Hematopoietic multipotent progenitor cell treated with erythropoietin and hydrocortisone succinate and interleukin-3 and kit ligand, for 15 days (in vitro differentiated cells): ENCODE results near the gene TMEM38B.
"Not testable (repeated sequence)": the region's sequence is repeated elsewhere in the genome, so short reads cannot be mapped to it uniquely, and the experiment has no call there.

Experiments used
- DNase-seq: peaks from one replicate; pipeline ENCODE4 v3.0.0-alpha.2; 2015; ENCODE audit warnings: low spot score

The TMEM38B gene

DNA sequence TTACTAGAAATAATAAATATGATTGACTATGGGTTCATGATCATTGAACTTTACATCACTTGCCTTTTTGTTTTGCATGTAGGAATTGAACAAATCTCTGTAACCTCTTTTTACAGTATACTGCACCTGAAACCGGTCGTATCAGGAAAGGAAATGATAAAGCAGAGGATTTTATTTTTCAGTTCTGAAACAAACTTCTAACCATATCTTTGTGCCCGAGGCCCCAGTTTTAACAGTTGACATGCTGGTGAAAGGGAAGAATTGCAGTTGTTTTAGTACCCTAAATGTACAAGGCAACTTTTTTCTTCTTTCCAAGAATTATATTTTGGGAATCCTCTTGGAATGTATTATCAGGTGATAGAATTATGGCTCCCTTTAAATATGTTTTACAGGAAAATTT is 27.8 kb downstream of the TMEM38B start:
- no peak for DNase-seq

DNA sequence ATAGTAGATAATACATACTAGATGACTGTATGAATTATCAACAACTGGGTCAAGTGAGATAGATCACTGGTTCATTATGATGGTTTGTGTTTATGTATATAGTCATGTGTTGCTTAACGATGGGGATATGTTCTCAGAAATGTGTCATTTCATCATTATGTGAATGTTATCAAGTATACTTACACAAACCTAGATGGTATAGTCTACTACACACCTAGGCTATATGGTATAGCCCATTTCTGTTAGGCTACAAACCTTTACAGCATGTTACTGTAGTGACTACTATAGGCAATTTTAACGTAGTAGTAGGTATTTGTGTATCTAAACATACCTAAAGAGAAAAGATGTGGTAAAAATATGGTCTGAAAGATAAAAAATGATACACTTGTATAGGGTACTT is 31.0 kb downstream of the TMEM38B start:
- DNase-seq, result no peak

GRCh38 chr9:105728230-105728629 is 33.9 kb downstream of the TMEM38B start:
- DNase-seq, result not testable (repeated sequence)

GRCh38 chr9:105731420-105731819 is 37.1 kb downstream of the TMEM38B start:
- not testable (repeated sequence) for DNase-seq

DNA sequence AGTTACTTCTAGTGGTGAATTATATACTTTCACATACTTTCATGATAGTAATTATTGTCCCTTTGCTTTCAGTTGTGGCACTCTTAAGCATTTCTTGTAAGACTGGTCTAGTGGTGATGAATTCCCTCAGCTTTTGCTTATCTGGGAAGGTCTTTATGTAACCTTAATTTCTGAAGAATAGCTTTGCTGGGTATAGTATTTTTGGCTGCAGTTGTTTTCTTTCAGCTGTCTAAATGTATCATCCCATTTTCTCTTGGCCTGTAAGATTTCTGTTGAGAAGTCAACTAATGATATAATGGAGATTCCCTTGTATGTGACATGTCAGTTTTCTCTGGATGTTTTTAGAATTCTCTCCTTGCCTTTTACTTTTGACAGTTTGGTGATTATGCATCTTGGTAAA is 41.0 kb downstream of the TMEM38B start:
- no peak for DNase-seq

- no peak for DNase-seq
These were observed 42.9 kb downstream of the TMEM38B start for GRCh38 chr9:105737205-105737604.

DNA sequence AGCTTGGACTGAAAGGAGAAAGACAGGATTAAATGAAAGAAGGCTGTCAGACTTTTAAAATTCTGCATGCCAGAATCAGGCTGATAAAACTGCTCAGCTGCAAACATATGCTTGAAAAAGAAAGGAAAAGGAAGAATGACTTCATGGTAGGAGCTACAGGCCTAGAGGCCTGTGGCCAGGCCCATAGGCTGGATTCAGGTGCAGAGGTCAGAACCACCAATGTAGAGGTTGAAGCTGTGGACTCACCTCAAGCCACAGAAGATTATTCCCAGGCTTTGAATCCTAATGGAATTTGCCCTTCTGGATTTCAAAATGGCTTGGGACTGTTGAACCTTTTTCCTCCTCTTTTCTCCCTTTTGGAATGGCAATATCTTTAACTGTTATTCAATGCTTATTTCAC is 47.7 kb downstream of the TMEM38B start:
- no peak for DNase-seq

GRCh38 chr9:105747325-105747724 is 53.0 kb downstream of the TMEM38B start:
- DNase-seq, result not testable (repeated sequence)

DNA sequence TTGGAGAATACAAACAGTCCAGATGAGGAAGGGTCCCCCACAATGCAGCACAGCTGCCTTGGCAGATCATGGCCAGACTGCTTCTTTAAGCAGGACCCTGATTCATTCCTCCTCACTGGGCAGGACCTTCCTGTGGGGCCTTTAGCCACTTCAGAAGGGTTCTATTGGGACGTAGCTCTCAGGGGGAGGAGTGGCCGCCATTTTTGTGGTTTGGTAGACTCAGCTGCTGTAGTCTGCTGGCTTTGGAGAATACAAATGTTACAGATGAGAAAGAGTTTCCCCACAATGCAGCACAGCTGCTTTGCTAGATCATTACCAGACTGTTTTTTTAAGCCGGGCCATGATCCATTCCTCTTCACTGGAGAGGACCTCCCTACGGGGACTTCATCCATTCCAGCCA is 57.4 kb downstream of the TMEM38B start:
- DNase-seq, result no peak

DNA sequence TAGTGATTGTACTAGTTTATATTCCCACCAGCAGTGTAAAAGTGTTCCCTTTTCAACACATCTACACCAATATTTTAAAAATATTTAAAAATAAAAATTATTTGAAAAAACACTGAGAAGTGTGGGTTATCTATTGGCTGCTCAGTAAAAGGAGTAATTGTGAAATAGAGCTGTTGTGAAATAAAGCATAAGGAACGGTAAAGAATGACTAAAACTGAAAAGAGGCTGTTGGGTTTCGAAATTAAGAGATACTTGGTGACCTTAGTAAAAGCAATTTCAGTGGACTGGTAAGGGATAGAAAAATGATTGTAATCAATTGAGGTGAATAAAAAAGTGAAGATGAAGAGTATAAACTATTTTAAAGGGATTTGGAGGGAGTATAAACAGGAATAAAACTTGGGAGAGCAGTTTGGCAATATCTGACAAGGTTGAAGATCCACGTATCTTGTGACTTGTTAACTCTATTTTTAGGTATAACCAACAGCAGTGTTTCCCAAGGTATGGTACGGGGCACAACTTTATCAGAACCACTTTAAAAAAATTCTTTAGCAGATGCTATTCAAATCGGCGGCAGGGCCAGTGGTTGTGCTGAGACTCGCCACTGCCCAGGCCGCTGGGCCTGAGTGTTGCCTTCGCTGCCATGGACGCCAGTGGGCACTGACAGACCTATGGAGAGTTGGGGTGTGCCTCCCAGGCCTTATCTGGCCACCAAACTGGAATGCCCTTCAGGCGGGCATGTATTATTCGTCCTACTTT is 63.3 kb downstream of the TMEM38B start:
- DNase-seq, result no peak

DNA sequence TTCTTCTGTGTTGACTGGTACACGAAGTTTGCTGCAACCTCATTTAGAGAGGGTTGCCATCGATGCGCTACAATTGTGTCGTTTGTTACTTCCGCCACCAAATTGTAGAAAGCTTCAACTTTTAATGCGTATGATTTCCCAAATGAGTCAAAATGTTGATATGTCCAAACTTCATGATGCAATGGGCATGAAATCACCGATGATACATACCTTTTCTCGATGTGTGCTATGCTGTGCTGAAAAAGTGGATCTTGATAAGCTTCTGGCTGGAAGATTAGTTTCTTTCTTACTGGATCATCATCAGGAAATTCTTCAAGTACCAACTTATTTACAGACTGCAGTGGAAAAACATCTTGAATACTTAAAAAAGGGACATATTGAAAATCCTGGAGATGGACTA is 65.7 kb downstream of the TMEM38B start:
- no peak for DNase-seq

DNA sequence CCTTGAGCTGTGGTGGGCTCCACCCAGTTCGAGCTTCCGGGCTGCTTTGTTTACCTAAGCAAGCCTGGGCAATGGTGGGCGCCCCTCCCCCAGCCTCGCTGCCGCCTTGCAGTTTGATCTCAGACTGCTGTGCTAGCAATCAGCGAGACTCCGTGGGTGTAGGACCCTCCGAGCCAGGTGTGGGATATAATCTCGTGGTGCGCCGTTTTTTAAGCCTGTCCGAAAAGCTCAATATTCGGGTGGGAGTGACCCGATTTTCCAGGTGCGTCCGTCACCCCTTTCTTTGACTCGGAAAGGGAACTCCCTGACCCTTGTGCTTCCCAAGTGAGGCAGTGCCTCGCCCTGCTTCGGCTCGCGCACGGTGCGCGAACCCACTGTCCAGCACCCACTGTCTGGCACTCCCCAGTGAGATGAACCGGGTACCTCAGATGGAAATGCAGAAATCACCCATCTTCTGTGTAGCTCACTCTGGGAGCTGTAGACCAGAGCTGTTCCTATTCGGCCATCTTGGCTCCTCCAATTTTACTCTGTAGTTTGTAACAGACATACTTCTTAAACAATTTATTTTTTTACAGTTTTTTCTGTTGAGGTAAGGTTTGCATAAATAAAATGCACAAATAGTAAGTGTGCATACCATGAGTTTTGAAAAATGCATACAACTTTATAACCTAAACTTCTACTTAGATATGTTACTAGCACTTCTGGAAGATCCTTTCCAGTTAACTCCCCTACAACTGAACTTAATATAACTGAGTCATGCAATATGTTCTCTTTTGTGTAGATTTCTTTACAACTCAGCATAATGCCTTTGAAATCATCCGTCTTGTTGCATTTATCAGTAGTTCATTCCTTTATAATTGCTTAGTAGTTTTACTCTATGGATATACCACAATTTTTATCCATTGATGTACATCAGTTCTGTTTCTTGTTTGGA is 88.5 kb downstream of the TMEM38B start:
- not testable (repeated sequence) for DNase-seq

GRCh38 chr9:105783495-105783872 is 89.1 kb downstream of the TMEM38B start:
- DNase-seq, result not testable (repeated sequence)

DNA sequence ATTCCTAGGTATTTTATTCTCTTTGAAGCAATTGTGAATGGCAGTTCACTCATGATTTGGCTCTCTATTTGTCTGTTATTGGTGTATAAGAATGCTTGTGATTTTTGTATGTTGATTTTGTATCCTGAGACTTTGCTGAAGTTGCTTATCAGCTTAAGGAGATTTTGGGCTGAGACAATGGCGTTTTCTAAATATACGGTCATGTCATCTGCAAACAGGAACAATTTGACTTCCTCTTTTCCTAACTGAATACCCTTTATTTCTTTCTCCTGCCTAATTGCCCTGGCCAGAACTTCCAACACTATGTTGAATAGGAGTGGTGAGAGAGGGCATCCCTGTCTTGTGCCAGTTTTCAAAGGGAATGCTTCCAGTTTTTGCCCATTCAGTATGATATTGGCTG is 92.5 kb downstream of the TMEM38B start:
- DNase-seq, result not testable (repeated sequence)

GRCh38 chr9:105816202-105816744 is 121.9 kb downstream of the TMEM38B start:
- no peak for DNase-seq

GRCh38 chr9:105816981-105817380 is 122.6 kb downstream of the TMEM38B start:
- DNase-seq, result no peak

DNA sequence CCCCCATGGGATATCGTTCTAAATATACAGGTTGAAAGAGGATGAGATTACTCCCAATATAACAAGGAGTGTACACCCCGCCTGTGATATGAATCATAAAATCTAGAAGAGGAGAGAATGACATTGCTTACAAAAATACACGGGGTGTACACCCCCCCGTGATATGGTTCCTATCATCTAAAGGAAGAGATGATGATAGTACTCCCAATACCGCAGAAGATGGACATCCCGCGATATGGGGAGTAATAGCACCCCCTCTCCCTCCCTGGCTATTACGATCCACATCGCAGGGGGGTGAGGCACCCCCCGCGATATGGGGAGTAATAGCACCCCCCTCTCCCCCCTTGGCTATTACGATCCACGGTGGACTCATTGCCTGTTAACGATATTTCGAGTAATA is 124.6 kb downstream of the TMEM38B start:
- DNase-seq, result no peak

GRCh38 chr9:105822814-105823213 is 128.5 kb downstream of the TMEM38B start:
- no peak for DNase-seq
